ENCODE measurements around the gene SECTM1. TPM values are rescaled to one million over a fixed set of nuclear protein-coding genes. Genes with fewer than 3 reads are reported as not detected.

SECTM1 gene
- polyA plus RNA-seq, 2 of the 4 experiments (the other 2 are of a cell fraction): 0.22 to 2.0 TPM

GRCh38 chr17:82315703-82316358 is 17.7 kb downstream of the SECTM1 start:
- Histone ChIP-seq H3K27ac (peak overlapping the region in 1 of 2 experiments; percentile 2; a peak in 1 of 6 replicates), H3K9me3 (no peaks in the 10 kb centered on the region), H3K4me1 (peaks cover 3% of the 10 kb centered on the region; the same call in 2 of the 3 replicates), H3K4me3 (no peak overlapping the region), H3K4me2 (no peak overlapping the region)
- POLR2A ChIA-PET: no interaction called here
- CTCF ChIA-PET: interaction anchor here (0.9 to 7.5 kb wide), 3 partner anchors 11 to 16 kb away, joined by 3 to 88 read pairs (median 41); no protein-coding TSS in a partner anchor
- DNase-seq (ENCODE audit: low read depth in 1 of 2, low spot score in 1 of 2) (no peak), FAIRE-seq (no peak), ATAC-seq (peak in 1 of 2 experiments; percentile 14; a peak in 2 of 6 replicates)
- WGBS (ENCODE audit: missing lambda C conversion rate): 84% methylated on average over 29 of the region's 36 CpGs
- no peak for TF ChIP-seq PBX3 (IDR thresholded peaks at IDR 0.05)
- no peak for TF ChIP-seq EP300 (IDR thresholded peaks at IDR 0.05)
- TF ChIP-seq NR3C1 (IDR thresholded peaks at IDR 0.05): no peak
- no peak for TF ChIP-seq MAX (IDR thresholded peaks at IDR 0.05)

GRCh38 chr17:82314727-82315605 is 18.6 kb downstream of the SECTM1 start:
- ChIA-PET POLR2A (no interaction called here), CTCF (interaction anchor here (1.0 to 21.2 kb wide), 5 partner anchors 10 to 79 kb away, joined by 5 to 343 read pairs (median 6); partner anchors contain the start of gene SECTM1)
- Histone ChIP-seq H3K9me3 (no peaks in the 10 kb centered on the region), H3K4me2 (no peak overlapping the region), H3K4me1 (no peaks in the 10 kb centered on the region), H3K27ac (peak overlapping the region in 1 of 2 experiments; percentile 17; a peak in 2 of 6 replicates), H3K4me3 (no peak overlapping the region)
- FAIRE-seq: no peak
- WGBS (ENCODE audit: missing lambda C conversion rate): 74% methylated on average over 29 of the region's 32 CpGs
- no peak for TF ChIP-seq RCOR1 (IDR thresholded peaks at IDR 0.05; ENCODE audit: low read depth, low read length)
- TF ChIP-seq RARB (CRISPR knock-in tag; IDR thresholded peaks at IDR 0.05): no peak
- TF ChIP-seq EHF (CRISPR knock-in tag; IDR thresholded peaks at IDR 0.05): no peak
- no peak for TF ChIP-seq HOXB5 (CRISPR knock-in tag; IDR thresholded peaks at IDR 0.05)
- TF ChIP-seq ZFP36 (IDR thresholded peaks at IDR 0.05; ENCODE audit: borderline replicate concordance, partially characterized antibody): peak; percentile 85
- ATAC-seq: 0 out of 6 replicates have a peak, but pooled peaks of 1 of the 2 experiments have one; percentile 4
- no peak for DNase-seq (ENCODE audit: low read depth in 1 of 2, low spot score in 1 of 2)

GRCh38 chr17:82314012-82314726 is 19.4 kb downstream of the SECTM1 start:
- Histone ChIP-seq H3K9me3 (no peaks in the 10 kb centered on the region), H3K4me2 (no peak overlapping the region), H3K4me1 (no peaks in the 10 kb centered on the region), H3K4me3 (no peak overlapping the region), H3K27ac (peak overlapping the region in 1 of 2 experiments; percentile 17; a peak in 2 of 6 replicates)
- WGBS (ENCODE audit: missing lambda C conversion rate): 79% methylated on average over 17 of the region's 27 CpGs
- DNase-seq (ENCODE audit: low read depth in 1 of 2, low spot score in 1 of 2) (no peak), ATAC-seq (no peak), FAIRE-seq (no peak)
- no peak for TF ChIP-seq EHF (CRISPR knock-in tag; IDR thresholded peaks at IDR 0.05)
- TF ChIP-seq RFX5 (IDR thresholded peaks at IDR 0.05): no peak
- TF ChIP-seq MYC (IDR thresholded peaks at IDR 0.05; ENCODE audit: borderline replicate concordance, low read length): no peak
- no peak for TF ChIP-seq HOXB13 (CRISPR knock-in tag; IDR thresholded peaks at IDR 0.05; ENCODE audit: low read depth)
- TF ChIP-seq FOSL2 (IDR thresholded peaks at IDR 0.05): no peak
- no peak for TF ChIP-seq FOSL2 (CRISPR knock-in tag; IDR thresholded peaks at IDR 0.05)
- no peak for TF ChIP-seq CHD4 (IDR thresholded peaks at IDR 0.05; ENCODE audit: borderline replicate concordance)
- no peak for TF ChIP-seq JUNB (IDR thresholded peaks at IDR 0.05)
- no peak for TF ChIP-seq HOXB5 (CRISPR knock-in tag; IDR thresholded peaks at IDR 0.05)
- TF ChIP-seq USF2 (IDR thresholded peaks at IDR 0.05): no peak
- TF ChIP-seq SMC3 (IDR thresholded peaks at IDR 0.05): no peak
- TF ChIP-seq ELK1 (IDR thresholded peaks at IDR 0.05; ENCODE audit: low read depth, low read length): no peak
- no peak for TF ChIP-seq CEBPB (IDR thresholded peaks at IDR 0.05)
- TF ChIP-seq HDAC2 (IDR thresholded peaks at IDR 0.05): no peak
- TF ChIP-seq BCL3 (IDR thresholded peaks at IDR 0.05): no peak
- TF ChIP-seq NPAS2 (CRISPR knock-in tag; IDR thresholded peaks at IDR 0.05; ENCODE audit: borderline replicate concordance): no peak
- no peak for TF ChIP-seq CBX2 (IDR thresholded peaks at IDR 0.05; ENCODE audit: borderline replicate concordance, low read depth)
- no peak for TF ChIP-seq HEYL (CRISPR knock-in tag; IDR thresholded peaks at IDR 0.05)
- no peak for TF ChIP-seq POLR2A (IDR thresholded peaks at IDR 0.05; ENCODE audit: low read length)
- no peak for TF ChIP-seq MAZ (IDR thresholded peaks at IDR 0.05; ENCODE audit: borderline replicate concordance, low read depth, low read length)
- ChIA-PET CTCF (interaction anchor here (0.7 to 21.2 kb wide), 7 partner anchors 9 to 178 kb away, joined by 4 to 343 read pairs (median 6); partner anchors contain the start of gene SECTM1), POLR2A (no interaction called here)
